HG03439 (cell line): ENCODE measurements around the gene CD300LG.
"Not testable (repeated sequence)": the region's sequence is repeated elsewhere in the genome, so short reads cannot be mapped to it uniquely, and the experiment has no call there.

Source experiments
- ATAC-seq: cut with Tn5 transposase; IDR thresholded peaks from one replicate; pipeline ENCODE4 v1.9.1; 2021; ENCODE audit warnings: mild to moderate bottlenecking, moderate library complexity; ENCODE audit not compliant: unreplicated experiment

The CD300LG gene

DNA sequence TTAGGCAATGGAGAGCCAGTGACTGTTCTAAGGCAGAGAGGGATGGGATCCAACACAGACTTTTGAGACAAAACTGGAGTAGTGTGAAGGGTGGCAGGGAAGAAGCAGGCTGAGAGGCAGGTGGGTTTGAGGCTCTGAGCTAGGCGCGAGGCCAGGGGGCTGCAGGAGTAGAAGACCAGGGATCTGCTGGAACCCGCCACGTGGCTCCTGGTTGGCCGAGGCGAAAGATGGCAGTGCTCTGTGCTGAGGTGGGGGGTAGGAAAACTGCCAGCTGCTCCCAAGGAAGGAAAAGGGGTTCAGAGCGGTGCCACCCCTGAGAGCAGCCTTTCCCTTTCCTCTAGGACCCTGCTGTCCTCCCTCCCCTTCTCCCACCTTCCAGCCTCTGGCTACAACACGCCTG, 5.6 kb downstream of the CD300LG start:
- no peak for ATAC-seq

DNA sequence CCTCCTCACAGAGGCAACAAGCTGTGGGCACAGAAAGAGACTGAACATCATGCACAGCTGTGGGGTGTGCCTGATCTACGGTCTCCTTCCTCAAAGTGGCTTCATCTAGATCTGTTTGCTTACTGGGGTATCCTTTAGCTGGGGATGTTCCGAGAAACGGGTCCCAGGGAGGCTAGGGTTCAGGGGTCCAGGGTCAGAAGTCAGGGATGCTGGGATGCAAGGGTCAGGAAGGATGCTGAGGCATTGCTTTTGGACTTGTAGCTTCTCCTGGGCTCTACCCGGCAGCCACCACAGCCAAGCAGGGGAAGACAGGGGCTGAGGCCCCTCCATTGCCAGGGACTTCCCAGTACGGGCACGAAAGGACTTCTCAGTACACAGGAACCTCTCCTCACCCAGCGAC, 6.6 kb downstream of the CD300LG start:
- no peak for ATAC-seq

DNA sequence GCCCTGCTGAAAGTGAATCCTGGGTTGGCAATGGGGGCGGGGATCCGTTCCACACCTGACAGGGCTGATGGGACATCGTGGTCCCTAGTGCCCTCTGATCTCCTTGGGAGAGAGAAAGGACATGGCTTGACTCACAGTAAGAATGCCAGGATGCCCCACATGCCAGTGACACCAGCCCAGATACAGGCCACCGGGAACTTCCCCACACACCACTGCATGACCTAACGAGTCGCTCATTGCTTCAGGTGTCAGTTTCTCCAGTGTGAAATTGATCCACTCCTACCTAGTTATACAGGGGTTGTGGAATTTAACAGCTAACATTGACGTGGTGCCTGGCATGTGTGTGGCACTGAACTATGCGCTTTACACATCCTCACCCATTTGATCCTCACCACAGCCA, 7.5 kb downstream of the CD300LG start:
- no peak for ATAC-seq

DNA sequence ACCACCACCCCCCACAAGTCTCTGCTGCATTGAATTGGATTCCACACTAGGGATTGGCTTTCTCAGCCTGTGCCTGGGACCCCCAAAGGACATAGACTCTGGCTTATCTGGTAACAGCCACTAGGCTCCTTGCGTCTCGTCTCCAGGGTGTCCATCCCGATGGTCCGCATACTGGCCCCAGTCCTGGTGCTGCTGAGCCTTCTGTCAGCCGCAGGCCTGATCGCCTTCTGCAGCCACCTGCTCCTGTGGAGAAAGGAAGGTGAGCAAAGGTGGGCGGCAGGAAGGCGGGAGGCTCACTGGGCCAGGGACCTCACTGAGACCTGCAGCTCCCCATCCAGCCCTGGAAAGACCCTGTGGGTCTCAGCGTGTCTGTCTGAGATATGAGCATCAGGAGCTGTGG, 8.1 kb downstream of the CD300LG start:
- no peak for ATAC-seq

DNA sequence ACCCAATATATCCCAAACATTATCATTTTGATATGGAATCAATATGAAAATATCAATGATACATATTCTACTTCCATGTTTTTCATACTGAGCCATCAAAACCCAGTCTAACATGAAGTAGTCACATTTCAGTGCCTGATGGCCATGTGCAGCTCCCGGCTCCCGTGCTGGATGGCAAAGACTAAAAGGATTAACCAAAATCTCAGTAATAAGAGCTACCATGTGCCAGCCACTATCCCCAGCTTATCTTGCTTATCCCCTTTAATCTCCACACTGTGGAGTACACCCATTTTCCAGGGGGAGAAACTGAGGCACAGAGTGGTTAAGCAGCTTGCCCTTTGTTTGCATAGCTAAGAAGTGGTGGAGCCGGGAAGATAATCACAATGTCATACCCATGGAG, 9.2 kb downstream of the CD300LG start:
- ATAC-seq = no peak

DNA sequence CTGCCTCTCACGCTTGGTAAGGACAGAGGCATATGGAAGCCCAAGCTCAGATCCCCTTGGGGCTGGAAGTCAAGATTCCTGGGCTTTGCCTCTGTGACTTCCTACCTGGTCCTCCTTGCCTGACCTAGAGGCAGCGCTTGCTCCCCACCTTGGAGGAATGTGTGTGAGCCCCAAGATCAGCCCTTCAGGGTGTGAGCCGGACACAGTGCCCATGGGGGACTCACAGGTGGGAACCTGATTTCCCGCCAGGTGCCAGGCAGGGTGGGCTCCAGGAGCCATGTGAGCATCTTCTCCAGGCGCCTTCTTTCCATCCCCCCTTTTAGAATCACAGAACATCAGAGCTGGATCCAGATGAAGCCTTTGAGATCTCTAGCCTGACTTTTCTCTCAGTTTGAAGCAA, 10.2 kb downstream of the CD300LG start:
- no peak for ATAC-seq

DNA sequence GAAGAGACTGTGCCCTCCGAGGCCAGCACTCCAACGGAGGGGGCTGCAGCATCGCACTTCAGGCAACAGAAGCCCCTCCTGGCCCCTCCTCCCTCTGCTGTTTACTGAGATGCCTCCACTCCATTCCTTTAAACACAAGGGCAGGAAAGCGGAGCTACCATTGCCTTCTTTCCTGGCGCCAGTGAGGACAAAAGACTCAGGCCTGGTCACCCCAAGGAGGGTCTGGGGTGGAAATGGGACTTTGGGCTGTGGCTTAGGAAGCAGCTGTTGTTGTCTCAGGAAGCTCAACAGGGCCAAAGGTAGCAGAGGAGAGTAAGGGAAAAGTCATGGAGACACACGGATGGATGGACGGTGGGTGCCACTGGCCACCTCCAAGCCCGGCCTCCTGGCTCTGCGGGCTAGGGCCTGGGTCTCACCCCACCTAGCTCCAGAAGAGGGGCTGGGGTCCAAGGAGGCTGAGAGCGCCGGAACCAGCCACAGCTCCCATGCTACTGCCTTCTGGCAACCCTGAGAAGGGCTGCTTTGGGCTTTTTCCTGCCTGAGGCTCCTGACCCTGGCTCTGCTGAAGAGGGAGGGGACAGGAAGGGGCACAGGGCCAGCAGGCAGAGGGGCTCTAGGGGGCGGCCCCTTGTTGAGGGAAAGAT, 11.1 kb downstream of the CD300LG start:
- no peak for ATAC-seq

DNA sequence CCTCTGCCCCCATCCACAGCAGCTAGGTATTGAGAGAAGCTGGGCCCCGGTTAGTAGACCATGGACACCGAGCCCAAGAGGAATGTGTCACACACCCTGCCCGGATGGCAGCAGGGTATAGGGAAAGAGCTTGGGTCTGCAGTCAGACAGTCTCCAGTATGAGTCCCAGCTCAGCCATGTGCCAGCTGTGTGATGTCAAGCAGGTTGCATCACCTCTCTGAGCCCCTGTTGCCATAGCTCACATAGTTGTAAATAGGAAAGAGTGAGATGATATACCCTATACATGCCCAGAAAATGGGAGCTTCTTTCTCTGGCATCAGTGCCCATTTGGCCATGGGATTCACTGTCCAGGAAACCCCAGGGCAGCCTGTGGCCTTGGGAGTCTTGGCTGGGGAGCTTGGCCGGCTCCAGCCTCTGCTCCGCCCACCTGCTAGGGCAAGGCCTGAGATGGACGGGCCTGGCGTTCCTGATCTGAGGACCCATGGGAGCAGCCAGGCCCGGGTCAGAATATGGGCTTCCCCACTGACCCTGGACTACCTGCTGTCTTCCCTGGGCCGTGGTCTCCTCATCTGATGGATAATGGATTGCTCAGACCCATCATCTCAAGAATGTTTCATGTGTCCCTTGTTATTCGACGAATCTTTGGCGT, 13.2 kb downstream of the CD300LG start:
- no peak for ATAC-seq

DNA sequence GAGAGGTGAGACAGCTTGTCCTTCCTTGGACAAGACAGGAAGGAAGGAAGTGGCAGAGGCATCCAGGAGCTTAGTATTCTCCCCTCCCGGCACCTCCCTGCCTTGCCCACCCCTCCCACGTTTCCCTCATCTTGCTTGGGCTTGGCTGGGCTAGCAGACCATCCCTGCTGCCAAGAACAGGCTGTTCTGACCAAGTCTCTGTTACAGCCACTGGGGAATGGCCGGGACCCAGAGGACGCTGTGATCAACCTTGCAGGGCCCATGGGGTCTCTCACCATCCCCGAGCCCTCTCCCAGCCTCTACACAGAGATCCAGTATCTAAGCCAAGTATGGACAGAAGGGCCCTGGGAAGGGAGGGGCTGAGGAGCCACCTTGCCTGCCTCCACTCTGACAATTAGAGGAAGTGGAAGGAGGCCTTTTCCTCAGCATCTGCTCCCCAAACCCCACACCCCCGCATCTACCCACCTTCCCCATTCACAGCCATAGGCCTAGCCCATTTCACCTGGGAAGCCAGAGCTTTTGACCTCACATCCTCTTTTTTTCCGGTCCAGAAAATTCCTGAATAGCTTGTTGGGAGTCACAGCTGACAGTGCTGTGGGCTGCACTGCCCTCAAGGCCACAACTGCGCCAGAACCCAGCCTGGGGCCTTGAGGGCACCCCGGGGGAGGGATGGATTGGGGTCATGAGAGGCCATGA, 14.1 kb downstream of the CD300LG start:
- ATAC-seq = no peak

DNA sequence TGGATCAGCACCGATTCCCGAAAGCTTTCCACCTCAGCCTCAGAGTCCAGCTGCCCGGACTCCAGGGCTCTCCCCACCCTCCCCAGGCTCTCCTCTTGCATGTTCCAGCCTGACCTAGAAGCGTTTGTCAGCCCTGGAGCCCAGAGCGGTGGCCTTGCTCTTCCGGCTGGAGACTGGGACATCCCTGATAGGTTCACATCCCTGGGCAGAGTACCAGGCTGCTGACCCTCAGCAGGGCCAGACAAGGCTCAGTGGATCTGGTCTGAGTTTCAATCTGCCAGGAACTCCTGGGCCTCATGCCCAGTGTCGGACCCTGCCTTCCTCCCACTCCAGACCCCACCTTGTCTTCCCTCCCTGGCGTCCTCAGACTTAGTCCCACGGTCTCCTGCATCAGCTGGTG, 15.0 kb downstream of the CD300LG start:
- ATAC-seq = no peak

DNA sequence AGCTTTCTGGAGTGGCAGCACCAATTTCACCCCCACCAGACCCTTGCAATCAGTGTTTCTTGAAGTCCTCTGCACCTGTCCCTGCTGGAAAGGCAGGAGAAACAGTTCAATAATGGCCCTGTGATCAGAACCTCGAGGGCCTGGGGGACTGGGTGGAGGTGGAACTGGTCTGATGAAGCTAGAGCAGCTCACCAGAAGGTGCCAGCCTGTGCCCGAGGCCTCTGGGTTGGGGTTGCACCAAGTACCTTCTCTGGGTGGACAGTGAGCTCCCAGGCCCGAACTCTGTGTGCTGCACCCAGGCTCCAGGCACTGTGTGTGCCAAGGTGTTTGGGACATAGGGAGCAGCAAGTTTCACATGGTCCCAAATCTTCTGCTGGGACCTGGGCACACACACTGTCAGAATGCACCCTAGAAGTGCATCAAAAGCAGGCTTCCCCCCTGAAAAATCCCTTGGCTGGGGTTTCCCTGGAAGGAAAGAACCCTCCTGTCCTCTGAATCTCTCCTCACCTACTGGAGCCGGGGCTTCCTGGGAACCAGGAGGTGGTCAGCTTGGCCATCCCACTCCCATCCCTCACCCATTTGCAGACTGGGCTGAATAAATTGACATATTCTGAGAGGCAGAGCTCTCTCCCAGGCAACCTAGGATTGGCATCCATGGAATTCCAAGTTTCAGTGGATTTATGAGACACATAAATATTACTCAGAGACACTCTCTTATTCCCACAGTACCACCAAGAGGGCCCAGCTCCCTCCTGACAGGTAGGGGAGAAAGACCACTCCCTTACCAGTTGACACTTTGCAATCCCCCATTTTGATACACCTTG, 17.4 kb downstream of the CD300LG start:
- ATAC-seq = no peak

DNA sequence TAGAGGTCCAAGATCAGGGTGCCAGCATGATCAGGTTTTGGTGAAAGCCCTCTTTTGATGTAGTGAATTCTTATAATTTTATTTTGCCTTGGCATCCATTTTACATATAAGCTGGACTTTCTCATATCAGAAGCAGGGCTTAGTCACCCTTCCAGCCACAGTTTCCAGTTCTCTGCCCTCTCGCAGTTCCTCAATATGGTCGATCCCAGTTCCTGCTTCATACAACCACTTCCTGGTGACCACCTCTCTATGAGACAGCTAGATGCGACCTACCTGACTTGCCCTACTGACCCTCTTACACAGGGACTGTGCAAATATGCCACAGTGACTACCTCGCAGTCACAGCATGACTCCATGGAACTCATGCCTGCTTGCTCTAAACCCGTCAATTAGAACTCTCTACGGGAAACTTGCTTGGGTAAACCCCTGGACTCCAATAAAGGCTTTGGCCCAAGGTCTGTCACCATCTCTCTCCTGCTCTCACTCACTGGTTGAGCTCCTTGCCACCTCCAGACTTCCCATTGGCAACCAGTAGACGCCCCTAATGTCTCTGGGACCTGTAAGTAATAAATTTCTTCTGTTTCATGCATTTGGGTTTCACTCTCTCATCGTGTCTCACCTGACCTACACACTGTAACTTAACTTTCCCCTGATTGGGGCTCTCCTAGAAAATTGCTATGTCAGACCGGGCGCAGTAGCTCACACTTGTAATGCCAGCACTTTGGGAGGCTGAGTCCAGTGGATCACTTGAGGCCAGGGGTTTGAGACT, 21.4 kb downstream of the CD300LG start:
- no peak for ATAC-seq

DNA sequence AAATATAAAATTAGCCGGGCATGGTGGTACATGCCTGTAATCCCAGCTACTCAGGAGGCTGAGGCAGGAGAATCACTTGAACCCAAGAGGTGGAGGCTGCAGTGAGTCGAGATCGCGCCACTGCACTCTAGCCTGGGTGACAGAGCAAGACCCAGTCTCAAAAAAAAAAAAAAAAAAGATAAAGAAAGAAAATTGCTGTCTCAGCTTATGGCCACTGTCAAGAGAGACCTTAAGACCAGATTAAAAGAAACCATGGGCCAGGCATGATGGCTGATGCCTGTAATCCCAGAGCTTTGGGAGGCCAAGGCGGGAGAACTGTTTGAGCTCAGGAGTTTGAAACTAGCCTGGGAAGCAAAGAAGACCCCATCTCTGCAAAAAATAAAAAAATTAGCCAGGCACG, 22.1 kb downstream of the CD300LG start:
- ATAC-seq = not testable (repeated sequence)

DNA sequence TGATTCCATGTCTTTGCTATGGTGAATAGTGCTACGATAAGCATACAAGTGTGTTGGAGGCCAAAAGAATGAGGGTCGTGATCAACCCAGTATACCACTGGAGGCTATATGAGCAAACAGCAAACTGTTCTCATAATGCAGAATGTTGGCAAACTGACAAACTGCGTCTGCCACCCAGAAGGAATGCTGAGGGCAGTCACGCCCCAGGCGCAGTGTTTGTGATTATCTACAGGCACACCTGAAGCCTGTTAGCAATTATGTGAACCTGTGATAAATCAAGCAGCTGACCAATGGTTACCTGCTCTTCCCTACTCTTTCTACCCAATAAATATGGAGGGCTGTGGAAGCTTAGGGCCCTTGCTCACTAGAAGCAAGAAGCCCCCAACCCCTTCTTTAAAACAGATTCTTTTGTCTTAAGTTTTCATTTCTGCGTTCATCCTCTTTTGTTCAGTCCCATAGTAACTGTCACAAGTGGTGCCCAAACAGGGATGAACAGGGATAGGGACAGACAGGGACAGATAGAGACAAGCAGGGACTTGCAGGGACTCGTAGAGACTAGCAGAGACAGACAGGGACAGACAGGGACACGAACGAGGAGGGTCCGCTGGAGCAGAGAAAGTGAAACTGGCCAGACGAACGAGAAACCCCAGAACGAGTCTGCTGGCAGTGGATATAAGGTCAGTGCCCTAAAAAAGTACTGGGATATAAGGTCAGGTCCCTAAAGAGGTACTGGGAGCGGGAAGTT, 25.1 kb downstream of the CD300LG start:
- no peak for ATAC-seq

DNA sequence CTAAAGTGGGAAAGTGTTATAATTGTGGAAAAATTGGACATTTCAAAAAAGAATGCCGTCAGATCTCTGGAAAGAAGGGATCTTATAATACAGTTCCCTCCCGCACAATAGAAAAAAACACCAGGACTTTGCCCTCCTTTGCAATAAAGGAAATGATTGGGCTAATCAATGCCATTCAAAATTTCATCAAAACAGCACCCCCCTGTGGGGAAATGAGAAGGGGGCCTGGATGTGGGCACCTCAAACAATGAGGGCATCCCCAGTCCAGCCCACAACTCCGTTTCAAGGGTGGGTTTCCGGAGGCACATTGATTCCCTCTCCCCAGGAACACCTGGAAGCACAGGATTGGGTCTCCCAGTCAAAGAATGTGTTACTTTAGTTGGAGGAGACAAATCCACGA, 26.1 kb downstream of the CD300LG start:
- no peak for ATAC-seq

DNA sequence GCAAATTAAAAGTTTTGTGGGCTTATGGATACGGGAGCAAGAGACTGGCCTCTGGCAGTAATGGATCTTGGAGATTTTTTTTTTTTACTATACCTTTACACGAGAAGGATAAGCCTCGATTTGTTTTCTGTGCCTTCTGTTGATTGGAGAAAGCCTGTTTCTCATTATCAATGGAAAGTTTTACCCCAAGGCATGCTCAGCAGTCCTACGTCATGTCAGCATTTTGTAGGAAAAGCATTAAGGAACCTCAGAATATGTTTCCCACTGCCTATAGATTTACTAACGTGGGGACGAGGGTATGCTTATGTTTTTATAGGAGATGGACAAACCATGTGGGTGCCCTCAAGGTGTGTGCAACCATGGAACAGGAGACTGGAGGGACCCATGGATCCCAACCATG, 26.8 kb downstream of the CD300LG start:
- no peak for ATAC-seq

DNA sequence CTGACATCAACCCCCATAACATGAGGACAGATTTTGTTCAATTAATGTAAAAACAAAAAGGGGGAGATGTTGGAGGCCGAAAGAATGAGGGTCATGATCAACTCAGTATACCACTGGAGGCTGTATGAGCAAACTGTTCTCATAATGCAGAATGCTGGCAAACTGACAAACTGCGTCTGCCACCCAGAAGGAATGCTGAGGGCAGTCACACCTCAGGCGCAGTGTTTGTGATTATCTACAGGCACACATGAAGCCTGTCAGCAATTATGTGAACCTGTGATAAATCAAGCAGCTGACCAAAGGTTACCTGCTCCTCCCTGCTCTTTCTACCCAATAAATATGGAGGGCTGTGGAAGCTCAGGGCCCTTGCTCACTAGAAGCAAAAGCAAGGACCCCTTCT, 27.3 kb downstream of the CD300LG start:
- no peak for ATAC-seq

DNA sequence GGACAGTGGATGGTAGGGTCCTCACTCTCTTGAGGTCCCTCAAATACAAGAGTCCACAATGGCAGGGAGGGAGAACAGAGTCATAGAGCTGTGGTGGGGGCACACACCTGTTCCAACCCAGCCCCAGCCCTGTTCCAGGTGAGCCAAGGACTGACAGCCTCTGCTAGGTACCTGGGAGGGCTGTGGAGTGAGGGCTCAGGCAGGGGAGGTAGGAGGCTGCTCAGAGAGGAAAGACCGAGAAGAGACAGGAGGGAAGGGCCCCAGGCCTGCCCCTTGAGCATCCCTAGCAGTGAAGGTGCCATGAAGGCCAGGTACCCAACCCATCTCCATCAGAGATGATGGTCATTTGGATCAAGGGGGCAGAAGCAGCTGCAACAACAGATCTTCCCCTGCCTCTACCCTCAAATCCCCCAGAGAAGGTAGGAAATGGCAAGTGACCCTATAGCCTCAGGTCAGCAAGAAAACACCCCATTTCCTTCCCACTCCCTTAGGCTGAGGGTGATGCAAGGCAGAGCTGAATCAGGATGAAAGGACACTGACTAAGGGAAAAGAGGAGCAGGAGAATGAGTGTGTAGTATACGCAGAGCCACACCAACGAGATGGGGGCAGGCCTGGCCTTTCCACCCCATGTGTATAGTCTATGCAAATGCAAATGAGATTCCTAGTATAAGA, 28.6 kb downstream of the CD300LG start:
- ATAC-seq = no peak

DNA sequence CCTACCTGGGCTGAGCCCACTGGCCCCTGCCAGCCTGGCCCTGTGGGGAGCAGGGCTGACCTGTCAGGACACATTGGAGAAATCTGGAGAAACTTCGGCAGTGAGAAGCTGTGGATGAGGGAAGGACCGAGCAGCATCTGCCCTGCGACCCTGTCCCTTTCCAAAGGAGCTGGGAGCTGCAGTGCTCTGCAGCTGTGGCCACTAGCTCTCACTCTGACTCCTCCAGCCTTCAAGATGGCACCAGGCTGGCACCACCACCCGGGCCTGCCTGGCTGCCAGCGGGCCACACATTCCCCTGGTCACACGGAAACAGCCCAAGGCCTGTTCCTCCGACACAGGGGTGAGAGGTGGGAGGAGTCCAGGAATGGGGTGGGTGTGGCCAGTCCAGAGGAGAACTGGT, 30.1 kb downstream of the CD300LG start:
- ATAC-seq = no peak
